Activated CD8-positive, alpha-beta memory T cell treated with anti-CD3 and anti-CD28 coated beads for 24 hours (primary cell): ENCODE results near the gene KCNQ1.
A peak's percentile ranks its signal among the peaks of the same experiment; 100 is the strongest.

Experiments used
- DNase-seq: peaks from one replicate; pipeline ENCODE4 v3.0.0-alpha.2; 2020

The KCNQ1 gene

GRCh38 chr11:2524446-2525165, 79.8 kb downstream of the KCNQ1 start:
- peak; percentile 40 for DNase-seq

- peak; percentile 51 for DNase-seq
Observed at GRCh38 chr11:2525166-2525861, 80.5 kb downstream of the KCNQ1 start.

GRCh38 chr11:2525941-2526807, 81.4 kb downstream of the KCNQ1 start:
- peak; percentile 53 for DNase-seq

- peak; percentile 63 for DNase-seq
Observed at GRCh38 chr11:2526808-2527381, 82.1 kb downstream of the KCNQ1 start.

- DNase-seq, result no peak
Observed at GRCh38 chr11:2527621-2528291, 82.9 kb downstream of the KCNQ1 start.

- no peak for DNase-seq
Observed at GRCh38 chr11:2528301-2529050, 83.7 kb downstream of the KCNQ1 start.

- no peak for DNase-seq
Observed at GRCh38 chr11:2529173-2529572, 84.4 kb downstream of the KCNQ1 start.

GRCh38 chr11:2529636-2530035, 84.8 kb downstream of the KCNQ1 start:
- no peak for DNase-seq

- DNase-seq, result no peak
Observed at GRCh38 chr11:2530131-2530854, 85.5 kb downstream of the KCNQ1 start.

GRCh38 chr11:2530855-2531200, 86.0 kb downstream of the KCNQ1 start:
- no peak for DNase-seq

- peak; percentile 92 for DNase-seq
Observed at GRCh38 chr11:2531277-2531986, 86.6 kb downstream of the KCNQ1 start.

GRCh38 chr11:2531987-2532703, 87.3 kb downstream of the KCNQ1 start:
- no peak for DNase-seq

GRCh38 chr11:2532704-2533586, 88.1 kb downstream of the KCNQ1 start:
- peak; percentile 98 for DNase-seq

- peak; percentile 75 for DNase-seq
Observed at GRCh38 chr11:2533587-2534133, 88.9 kb downstream of the KCNQ1 start.

- DNase-seq, result no peak
Observed at GRCh38 chr11:2534134-2534956, 89.5 kb downstream of the KCNQ1 start.

GRCh38 chr11:2534957-2535672, 90.3 kb downstream of the KCNQ1 start:
- DNase-seq, result no peak
